ENCODE results near the gene CDCA5.
A peak's percentile ranks its signal among the peaks of the same experiment; 100 is the strongest.

Gene CDCA5

DNA sequence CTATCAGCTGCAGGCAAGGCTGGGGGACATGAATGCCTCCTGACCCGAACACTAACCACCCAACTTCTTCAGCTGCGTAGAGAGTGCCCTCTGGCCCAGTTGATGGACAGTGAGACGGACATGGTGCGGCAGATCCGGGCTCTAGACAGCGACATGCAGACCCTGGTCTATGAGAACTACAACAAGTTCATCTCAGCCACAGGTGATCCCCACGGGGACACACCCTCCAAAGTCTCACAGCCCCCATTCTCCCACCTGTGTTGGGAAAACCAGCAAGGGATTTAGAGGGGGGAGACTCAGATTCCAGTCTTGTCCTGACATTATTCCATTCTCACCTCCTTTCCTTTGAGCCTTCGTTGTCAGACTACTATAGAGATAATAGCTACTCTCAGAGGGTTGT lies 13.1 kb upstream of the CDCA5 start:
- H3K27ac ChIP-seq (ENCODE audit: low read length), result no peak overlapping the region
- peaks cover 27% of the 10 kb centered on the region for H3K79me2 ChIP-seq (ENCODE audit: low read length)
- H4K20me1 ChIP-seq (ENCODE audit: insufficient read depth, low read length), result peaks cover 3% of the 10 kb centered on the region; the same call in 1 of the 2 replicates
- H2AFZ ChIP-seq (ENCODE audit: low read depth, low read length), result no peak overlapping the region
- H3K9ac ChIP-seq (ENCODE audit: low read length), result peak overlapping the region; percentile 86
- TF ChIP-seq, protein P1, sequence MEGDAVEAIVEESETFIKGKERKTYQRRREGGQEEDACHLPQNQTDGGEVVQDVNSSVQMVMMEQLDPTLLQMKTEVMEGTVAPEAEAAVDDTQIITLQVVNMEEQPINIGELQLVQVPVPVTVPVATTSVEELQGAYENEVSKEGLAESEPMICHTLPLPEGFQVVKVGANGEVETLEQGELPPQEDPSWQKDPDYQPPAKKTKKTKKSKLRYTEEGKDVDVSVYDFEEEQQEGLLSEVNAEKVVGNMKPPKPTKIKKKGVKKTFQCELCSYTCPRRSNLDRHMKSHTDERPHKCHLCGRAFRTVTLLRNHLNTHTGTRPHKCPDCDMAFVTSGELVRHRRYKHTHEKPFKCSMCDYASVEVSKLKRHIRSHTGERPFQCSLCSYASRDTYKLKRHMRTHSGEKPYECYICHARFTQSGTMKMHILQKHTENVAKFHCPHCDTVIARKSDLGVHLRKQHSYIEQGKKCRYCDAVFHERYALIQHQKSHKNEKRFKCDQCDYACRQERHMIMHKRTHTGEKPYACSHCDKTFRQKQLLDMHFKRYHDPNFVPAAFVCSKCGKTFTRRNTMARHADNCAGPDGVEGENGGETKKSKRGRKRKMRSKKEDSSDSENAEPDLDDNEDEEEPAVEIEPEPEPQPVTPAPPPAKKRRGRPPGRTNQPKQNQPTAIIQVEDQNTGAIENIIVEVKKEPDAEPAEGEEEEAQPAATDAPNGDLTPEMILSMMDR (IDR thresholded peaks at IDR 0.05; ENCODE audit: low read depth, low read length), result no peak
- no peak for TF ChIP-seq EZH2phosphoT487 (IDR thresholded peaks at IDR 0.05; ENCODE audit: low read depth)
- H3K9me3 ChIP-seq (ENCODE audit: insufficient read depth, low read length), result no peaks in the 10 kb centered on the region
- no peaks in the 10 kb centered on the region for H3K27me3 ChIP-seq (ENCODE audit: low read depth, low read length)
- H3K36me3 ChIP-seq (replicated peaks; ENCODE audit: low read depth, low read length), result peaks cover 8% of the 10 kb centered on the region
- peak overlapping the region; percentile 91 for H3K4me2 ChIP-seq (ENCODE audit: low read length)
- peaks cover 21% of the 10 kb centered on the region for H3K4me1 ChIP-seq (ENCODE audit: low read length)
- peak overlapping the region; percentile 87 for H3K4me3 ChIP-seq (ENCODE audit: low read length)

DNA sequence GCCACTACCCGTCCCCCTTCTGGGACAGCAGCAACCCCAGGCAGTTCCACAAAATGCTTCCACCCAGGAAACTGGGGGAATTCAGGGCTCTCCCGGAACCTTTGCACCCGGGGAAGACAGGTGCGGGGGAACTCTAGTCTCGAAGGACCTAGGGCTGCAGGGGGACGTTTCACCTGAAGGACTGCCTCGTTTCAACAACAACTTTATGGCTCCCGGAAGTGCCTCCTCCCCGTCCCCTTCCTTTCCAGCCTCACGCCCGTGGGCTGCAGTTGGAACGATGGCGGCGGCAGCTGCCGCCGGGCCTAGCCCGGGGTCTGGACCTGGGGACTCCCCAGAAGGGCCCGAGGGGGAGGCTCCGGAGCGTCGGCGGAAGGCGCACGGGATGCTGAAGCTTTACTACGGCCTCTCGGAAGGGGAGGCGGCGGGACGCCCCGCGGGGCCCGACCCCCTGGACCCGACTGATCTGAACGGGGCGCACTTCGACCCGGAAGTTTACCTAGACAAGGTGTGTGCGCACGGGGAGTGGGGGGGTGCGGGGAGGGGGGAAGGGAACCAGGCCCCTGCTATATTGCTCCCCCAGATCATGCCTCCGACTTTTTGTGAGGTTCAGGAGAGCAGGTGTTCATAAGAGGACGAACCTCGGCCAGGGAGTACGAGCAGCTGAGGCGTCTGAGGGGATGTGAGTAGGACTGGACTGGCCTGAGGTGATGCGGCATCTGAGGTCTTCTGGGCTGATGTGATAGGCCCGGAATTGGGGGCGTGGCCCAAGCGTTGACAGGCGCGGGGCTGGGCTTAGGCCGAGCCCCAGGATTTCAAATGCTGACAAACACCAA lies 12.3 kb upstream of the CDCA5 start, which contains the start of gene VPS51:
TSS of gene VPS51 (plus strand) at position 241 of the 833 bp plus-strand sequence. CDS start at position 278, 37 bp downstream.
- Histone ChIP-seq H3K27me3 (ENCODE audit: low read depth, low read length) (no peaks in the 10 kb centered on the region), H2AFZ (ENCODE audit: low read depth, low read length) (peak within 1 kb of the TSS; percentile 100), H3K4me1 (ENCODE audit: low read length) (peaks cover 21% of the 10 kb centered on the region), H3K9me3 (ENCODE audit: insufficient read depth, low read length) (no peaks in the 10 kb centered on the region), H3K9ac (ENCODE audit: low read length) (peak within 1 kb of the TSS; percentile 86), H3K4me2 (ENCODE audit: low read length) (peak within 1 kb of the TSS; percentile 91), H3K36me3 (replicated peaks; ENCODE audit: low read depth, low read length) (peaks cover 8% of the 10 kb centered on the region), H3K79me2 (ENCODE audit: low read length) (peaks cover 27% of the 10 kb centered on the region), H3K4me3 (ENCODE audit: low read length) (peak within 1 kb of the TSS; percentile 87), H3K27ac (ENCODE audit: low read length) (peak within 1 kb of the TSS; percentile 74), H4K20me1 (ENCODE audit: insufficient read depth, low read length) (peaks cover 3% of the 10 kb centered on the region; the same call in 1 of the 2 replicates)
- TF ChIP-seq, protein P1 (IDR thresholded peaks at IDR 0.05; ENCODE audit: low read depth, low read length), result no peak
- TF ChIP-seq EZH2phosphoT487 (IDR thresholded peaks at IDR 0.05; ENCODE audit: low read depth), result no peak

- H2AFZ ChIP-seq (ENCODE audit: low read depth, low read length), result peak overlapping the region; percentile 100
- H3K27me3 ChIP-seq (ENCODE audit: low read depth, low read length), result no peaks in the 10 kb centered on the region
- H3K4me3 ChIP-seq (ENCODE audit: low read length), result peak overlapping the region; percentile 87
- H3K79me2 ChIP-seq (ENCODE audit: low read length), result peaks cover 27% of the 10 kb centered on the region
- peaks cover 21% of the 10 kb centered on the region for H3K4me1 ChIP-seq (ENCODE audit: low read length)
- H3K4me2 ChIP-seq (ENCODE audit: low read length), result peak overlapping the region; percentile 91
- peak overlapping the region; percentile 74 for H3K27ac ChIP-seq (ENCODE audit: low read length)
- TF ChIP-seq, protein P1 (IDR thresholded peaks at IDR 0.05; ENCODE audit: low read depth, low read length), result no peak
- TF ChIP-seq EZH2phosphoT487 (IDR thresholded peaks at IDR 0.05; ENCODE audit: low read depth), result no peak
- peaks cover 8% of the 10 kb centered on the region for H3K36me3 ChIP-seq (replicated peaks; ENCODE audit: low read depth, low read length)
- peak overlapping the region; percentile 58; the same call in 1 of the 2 replicates for H3K9ac ChIP-seq (ENCODE audit: low read length)
- no peaks in the 10 kb centered on the region for H3K9me3 ChIP-seq (ENCODE audit: insufficient read depth, low read length)
- peaks cover 3% of the 10 kb centered on the region; the same call in 1 of the 2 replicates for H4K20me1 ChIP-seq (ENCODE audit: insufficient read depth, low read length)
Observed at GRCh38 chr11:65095427-65095826, 11.6 kb upstream of the CDCA5 start.

GRCh38 chr11:65090628-65091027 lies 6.8 kb upstream of the CDCA5 start:
- Histone ChIP-seq H3K4me3 (ENCODE audit: low read length) (no peak overlapping the region), H4K20me1 (ENCODE audit: insufficient read depth, low read length) (no peaks in the 10 kb centered on the region), H3K36me3 (replicated peaks; ENCODE audit: low read depth, low read length) (peaks cover 20% of the 10 kb centered on the region), H3K9me3 (ENCODE audit: insufficient read depth, low read length) (no peaks in the 10 kb centered on the region), H3K9ac (ENCODE audit: low read length) (no peak overlapping the region), H3K27ac (ENCODE audit: low read length) (no peak overlapping the region), H3K27me3 (ENCODE audit: low read depth, low read length) (no peaks in the 10 kb centered on the region), H3K4me2 (ENCODE audit: low read length) (no peak overlapping the region), H3K79me2 (ENCODE audit: low read length) (peaks cover 3% of the 10 kb centered on the region), H2AFZ (ENCODE audit: low read depth, low read length) (no peak overlapping the region), H3K4me1 (ENCODE audit: low read length) (peaks cover 12% of the 10 kb centered on the region)
- TF ChIP-seq EZH2phosphoT487 (IDR thresholded peaks at IDR 0.05; ENCODE audit: low read depth), result no peak
- TF ChIP-seq, protein P1 (IDR thresholded peaks at IDR 0.05; ENCODE audit: low read depth, low read length), result no peak

All from OCI-LY3 (cell line).